NB4 (cell line): ENCODE measurements around the gene FRY.

Experiments used
- MAX ChIP-seq: IDR thresholded peaks from 2 replicates; pipeline ENCODE4 v1.6.1; 2011; ENCODE audit warnings: low read depth, low read length
- POLR2A ChIP-seq: IDR thresholded peaks from 2 replicates; pipeline ENCODE4 v1.6.1; 2011; ENCODE audit warnings: mild to moderate bottlenecking; ENCODE audit not compliant: insufficient read length; ENCODE audit errors: extremely low read depth
- TF ChIP-seq, protein P1 (sequence below): IDR thresholded peaks from one replicate; pipeline ENCODE4 v1.5.1; 2012; ENCODE audit warnings: low read depth, low read length

DNA sequence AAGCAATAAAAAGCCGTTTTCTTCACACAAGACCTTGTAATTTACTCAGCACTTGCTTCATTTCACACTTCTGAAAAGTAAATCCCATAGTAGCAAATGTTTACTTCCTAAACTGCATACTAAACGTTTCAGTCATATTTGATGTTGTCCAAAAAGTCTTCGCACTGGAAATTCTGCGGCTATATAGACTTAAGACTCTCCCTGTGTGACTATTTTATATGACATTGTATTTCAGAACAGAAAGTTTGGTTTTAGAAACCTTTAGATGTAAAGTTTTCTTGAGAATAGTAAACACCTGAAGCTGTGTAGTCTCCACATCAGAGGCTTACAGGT, 254.0 kb downstream of the FRY start:
- TF ChIP-seq, protein P1, sequence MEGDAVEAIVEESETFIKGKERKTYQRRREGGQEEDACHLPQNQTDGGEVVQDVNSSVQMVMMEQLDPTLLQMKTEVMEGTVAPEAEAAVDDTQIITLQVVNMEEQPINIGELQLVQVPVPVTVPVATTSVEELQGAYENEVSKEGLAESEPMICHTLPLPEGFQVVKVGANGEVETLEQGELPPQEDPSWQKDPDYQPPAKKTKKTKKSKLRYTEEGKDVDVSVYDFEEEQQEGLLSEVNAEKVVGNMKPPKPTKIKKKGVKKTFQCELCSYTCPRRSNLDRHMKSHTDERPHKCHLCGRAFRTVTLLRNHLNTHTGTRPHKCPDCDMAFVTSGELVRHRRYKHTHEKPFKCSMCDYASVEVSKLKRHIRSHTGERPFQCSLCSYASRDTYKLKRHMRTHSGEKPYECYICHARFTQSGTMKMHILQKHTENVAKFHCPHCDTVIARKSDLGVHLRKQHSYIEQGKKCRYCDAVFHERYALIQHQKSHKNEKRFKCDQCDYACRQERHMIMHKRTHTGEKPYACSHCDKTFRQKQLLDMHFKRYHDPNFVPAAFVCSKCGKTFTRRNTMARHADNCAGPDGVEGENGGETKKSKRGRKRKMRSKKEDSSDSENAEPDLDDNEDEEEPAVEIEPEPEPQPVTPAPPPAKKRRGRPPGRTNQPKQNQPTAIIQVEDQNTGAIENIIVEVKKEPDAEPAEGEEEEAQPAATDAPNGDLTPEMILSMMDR, result no peak
- TF ChIP-seq POLR2A, result no peak
- TF ChIP-seq MAX, result no peak
